ENCODE measurements around the gene FBRS.
"Not testable (repeated sequence)": the region's sequence is repeated elsewhere in the genome, so short reads cannot be mapped to it uniquely, and the experiment has no call there.

Gene FBRS

DNA sequence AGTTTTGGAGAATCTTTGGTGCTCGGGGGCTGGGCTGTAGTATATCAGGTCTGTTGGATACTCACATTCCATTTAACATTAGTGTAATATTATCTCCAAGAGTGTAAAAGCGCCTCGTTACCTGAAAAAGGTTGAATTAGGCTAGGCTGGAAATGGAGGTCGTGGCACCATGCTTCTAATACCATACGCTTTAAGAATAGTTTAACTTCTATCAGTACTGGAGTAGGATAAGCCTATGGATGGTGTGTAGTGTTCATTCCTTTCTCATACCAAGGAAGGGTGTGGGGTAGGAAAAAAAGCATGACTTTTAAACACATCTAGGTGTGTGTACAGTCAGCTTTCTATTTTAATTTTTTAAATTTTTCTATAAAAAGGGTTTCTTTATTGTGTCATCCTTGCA, 42.7 kb downstream of the FBRS start:
- Mint-ChIP-seq H3K4me3 (peak overlapping the region; percentile 64), H3K36me3 (ENCODE audit: low read depth) (peaks cover 37% of the 10 kb centered on the region), H3K27me3 (ENCODE audit: low read depth, poor library complexity) (no peaks in the 10 kb centered on the region), H3K27ac (peak overlapping the region; percentile 74), H3K4me1 (peaks cover 31% of the 10 kb centered on the region), H3K9me3 (no peaks in the 10 kb centered on the region)
- TF ChIP-seq, protein P1, sequence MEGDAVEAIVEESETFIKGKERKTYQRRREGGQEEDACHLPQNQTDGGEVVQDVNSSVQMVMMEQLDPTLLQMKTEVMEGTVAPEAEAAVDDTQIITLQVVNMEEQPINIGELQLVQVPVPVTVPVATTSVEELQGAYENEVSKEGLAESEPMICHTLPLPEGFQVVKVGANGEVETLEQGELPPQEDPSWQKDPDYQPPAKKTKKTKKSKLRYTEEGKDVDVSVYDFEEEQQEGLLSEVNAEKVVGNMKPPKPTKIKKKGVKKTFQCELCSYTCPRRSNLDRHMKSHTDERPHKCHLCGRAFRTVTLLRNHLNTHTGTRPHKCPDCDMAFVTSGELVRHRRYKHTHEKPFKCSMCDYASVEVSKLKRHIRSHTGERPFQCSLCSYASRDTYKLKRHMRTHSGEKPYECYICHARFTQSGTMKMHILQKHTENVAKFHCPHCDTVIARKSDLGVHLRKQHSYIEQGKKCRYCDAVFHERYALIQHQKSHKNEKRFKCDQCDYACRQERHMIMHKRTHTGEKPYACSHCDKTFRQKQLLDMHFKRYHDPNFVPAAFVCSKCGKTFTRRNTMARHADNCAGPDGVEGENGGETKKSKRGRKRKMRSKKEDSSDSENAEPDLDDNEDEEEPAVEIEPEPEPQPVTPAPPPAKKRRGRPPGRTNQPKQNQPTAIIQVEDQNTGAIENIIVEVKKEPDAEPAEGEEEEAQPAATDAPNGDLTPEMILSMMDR (IDR thresholded peaks at IDR 0.05), result no peak
- DNase-seq, result no peak

DNA sequence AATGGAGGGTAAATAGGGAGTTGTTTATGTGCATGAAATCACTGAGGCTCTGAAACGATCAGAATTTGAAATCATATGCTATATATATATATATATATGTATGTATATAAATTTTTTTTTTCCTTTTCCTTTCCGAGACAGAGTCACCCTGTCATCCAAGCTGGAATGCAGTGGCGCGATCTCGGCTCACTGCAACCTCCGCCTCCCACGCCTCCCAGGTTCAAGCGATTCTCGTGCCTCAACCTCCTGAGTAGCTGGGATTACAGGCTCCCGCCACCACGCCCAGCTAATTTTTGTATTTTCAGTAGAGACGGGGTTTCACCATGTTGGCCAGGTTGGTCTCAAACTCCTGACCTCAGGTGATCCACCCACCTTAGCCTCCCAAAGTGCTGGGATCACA, 44.8 kb downstream of the FBRS start:
- not testable (repeated sequence) for H3K27ac Mint-ChIP-seq; H3K27me3 Mint-ChIP-seq (ENCODE audit: low read depth, poor library complexity); H3K9me3 Mint-ChIP-seq; H3K4me3 Mint-ChIP-seq; DNase-seq
- Mint-ChIP-seq H3K36me3 (ENCODE audit: low read depth) (peaks cover 55% of the 10 kb centered on the region), H3K4me1 (peaks cover 22% of the 10 kb centered on the region)

DNA sequence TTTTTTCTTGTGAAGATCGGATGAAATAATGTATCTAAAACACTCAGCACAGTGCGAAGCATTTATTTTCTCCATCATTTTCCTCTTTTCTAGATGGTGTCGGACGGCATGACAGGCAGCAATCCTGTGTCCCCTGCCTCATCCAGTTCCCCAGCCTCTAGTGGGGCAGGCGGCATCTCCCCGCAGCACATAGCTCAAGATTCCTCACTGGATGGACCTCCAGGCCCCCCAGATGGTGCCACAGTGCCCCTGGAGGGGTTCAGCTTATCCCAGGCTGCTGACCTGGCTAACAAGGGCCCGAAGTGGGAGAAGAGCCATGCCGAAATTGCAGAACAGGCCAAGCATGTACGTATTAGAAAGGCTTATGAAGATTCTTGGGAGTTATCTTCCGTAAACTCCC, 45.7 kb downstream of the FBRS start:
- no peaks in the 10 kb centered on the region for H3K9me3 Mint-ChIP-seq
- DNase-seq, result no peak
- TF ChIP-seq, protein P1 (IDR thresholded peaks at IDR 0.05), result no peak
- H3K36me3 Mint-ChIP-seq (ENCODE audit: low read depth), result peaks cover 57% of the 10 kb centered on the region
- H3K4me3 Mint-ChIP-seq, result no peak overlapping the region
- no peak overlapping the region for H3K27ac Mint-ChIP-seq
- no peaks in the 10 kb centered on the region for H3K27me3 Mint-ChIP-seq (ENCODE audit: low read depth, poor library complexity)
- peaks cover 20% of the 10 kb centered on the region for H3K4me1 Mint-ChIP-seq

DNA sequence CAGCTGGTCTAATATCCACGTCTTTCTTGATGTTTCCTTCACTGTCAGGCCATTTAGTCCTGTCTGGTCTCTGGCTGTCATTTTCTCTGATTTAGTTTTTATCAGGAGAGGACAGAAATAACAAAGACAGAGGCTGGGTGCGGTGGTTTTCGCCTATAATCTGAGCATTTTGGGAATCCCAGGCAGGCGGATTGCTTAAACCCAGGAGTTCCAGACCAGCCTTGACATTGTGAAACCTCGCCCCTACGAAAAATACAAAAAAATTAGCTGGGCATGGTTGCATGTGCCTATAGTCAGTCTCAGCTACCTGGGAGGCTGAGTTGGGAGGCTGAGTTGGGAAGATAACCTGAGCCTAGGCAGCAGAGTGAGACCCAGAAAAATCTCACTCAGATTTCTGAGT, 47.8 kb downstream of the FBRS start:
- Mint-ChIP-seq H3K4me3 (no peak overlapping the region), H3K4me1 (peaks cover under 1% of the 10 kb centered on the region), H3K36me3 (ENCODE audit: low read depth) (peaks cover 67% of the 10 kb centered on the region), H3K9me3 (no peaks in the 10 kb centered on the region), H3K27me3 (ENCODE audit: low read depth, poor library complexity) (no peaks in the 10 kb centered on the region), H3K27ac (no peak overlapping the region)
- no peak for DNase-seq
- TF ChIP-seq, protein P1 (IDR thresholded peaks at IDR 0.05), result no peak

DNA sequence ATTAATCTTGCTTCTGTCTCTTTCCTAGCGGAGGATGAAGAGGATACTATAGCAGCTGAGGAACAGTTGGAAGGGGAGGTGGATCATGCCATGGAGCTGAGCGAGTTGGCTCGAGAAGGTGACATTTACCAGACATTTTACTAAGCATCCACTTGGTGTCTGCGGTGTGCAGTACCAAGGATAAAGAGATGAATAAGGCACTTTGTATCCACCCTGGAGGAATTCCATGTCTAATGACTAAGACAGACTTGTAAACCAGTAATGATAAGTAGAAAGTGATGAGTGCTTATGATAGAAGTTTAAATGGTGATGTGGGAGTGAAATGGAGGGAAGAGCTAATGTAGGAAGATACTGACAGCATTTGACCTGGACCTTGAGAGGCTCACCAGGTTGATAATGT, 52.7 kb downstream of the FBRS start:
- Mint-ChIP-seq H3K4me1 (no peaks in the 10 kb centered on the region), H3K4me3 (no peak overlapping the region)
- TF ChIP-seq, protein P1 (IDR thresholded peaks at IDR 0.05), result no peak

DNA sequence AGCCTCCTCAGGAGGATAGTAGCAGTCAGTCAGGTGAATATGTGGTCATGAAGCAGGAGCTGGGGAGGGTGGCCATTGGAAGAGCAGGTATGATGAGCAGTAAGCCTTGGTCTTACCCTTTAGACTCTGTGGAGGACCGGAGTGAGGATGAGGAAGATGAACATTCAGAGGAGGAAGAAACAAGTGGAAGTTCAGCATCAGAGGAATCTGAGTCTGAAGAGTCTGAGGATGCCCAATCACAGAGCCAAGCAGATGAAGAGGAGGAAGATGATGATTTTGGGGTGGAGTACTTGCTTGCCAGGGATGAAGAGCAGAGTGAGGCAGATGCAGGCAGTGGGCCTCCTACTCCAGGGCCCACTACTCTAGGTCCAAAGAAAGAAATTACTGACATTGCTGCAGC, 53.5 kb downstream of the FBRS start:
- Mint-ChIP-seq H3K36me3 (ENCODE audit: low read depth) (peaks cover 86% of the 10 kb centered on the region), H3K9me3 (no peaks in the 10 kb centered on the region), H3K27me3 (ENCODE audit: low read depth, poor library complexity) (no peaks in the 10 kb centered on the region), H3K4me3 (no peak overlapping the region), H3K27ac (no peak overlapping the region), H3K4me1 (no peaks in the 10 kb centered on the region)
- no peak for DNase-seq
- TF ChIP-seq, protein P1 (IDR thresholded peaks at IDR 0.05), result no peak

More for the DNA sequence above, 52.7 kb downstream of the FBRS start:
- Mint-ChIP-seq H3K27me3 (ENCODE audit: low read depth, poor library complexity) (no peaks in the 10 kb centered on the region), H3K27ac (peak overlapping the region; percentile 37), H3K36me3 (ENCODE audit: low read depth) (peaks cover 83% of the 10 kb centered on the region), H3K9me3 (no peaks in the 10 kb centered on the region)
- DNase-seq, result no peak
